NCI-H1417 (cell line): Measurements from ENCODE around the gene PARVB.
"Not testable (repeated sequence)": the region's sequence is repeated elsewhere in the genome, so short reads cannot be mapped to it uniquely, and the experiment has no call there.

ENCODE experiments used
- DNase-seq, 3 experiments: peaks; one replicate each; lab custom pipeline; 2025; lab: John Stamatoyannopoulos, UW

Gene PARVB

DNA sequence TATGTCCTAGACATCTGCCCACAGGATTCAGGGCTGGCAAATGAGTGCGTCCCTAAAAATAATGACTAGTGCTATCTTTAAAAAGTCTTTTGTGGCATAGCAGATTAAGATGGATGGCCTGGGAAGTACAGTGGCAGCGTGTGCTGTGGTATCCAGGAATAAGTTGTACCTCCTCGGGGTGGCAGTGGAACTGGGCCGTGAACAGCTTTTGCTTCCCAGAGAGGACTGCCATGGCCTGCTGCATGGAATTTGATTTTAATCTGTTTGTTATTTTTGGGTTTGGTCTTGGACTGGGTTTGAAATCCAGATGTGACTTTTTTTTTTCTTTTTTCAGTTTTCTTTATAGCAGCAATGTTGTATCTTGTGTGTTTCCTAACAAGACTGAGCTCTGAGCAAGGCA is 85.3 kb downstream of the PARVB start:
- DNase-seq: no peak

DNA sequence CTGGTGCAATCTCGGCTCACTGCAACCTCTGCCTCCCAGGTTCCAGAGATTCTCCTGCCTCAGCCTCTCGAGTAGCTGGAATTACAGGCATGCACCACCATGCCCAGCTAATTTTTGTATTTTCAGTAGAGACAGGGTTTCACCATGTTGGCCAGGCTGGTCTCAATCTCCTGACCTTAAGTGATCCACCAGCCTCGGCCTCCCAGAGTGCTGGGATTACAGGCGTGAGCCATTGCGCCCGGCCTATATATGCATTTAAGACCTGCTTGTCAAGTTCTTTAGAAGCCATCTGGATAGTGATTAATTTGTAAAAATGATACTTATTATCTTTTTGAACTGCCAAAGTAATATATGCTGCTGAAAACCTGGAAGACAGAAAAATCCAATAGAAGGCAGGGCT is 86.6 kb downstream of the PARVB start:
- not testable (repeated sequence) for DNase-seq

DNA sequence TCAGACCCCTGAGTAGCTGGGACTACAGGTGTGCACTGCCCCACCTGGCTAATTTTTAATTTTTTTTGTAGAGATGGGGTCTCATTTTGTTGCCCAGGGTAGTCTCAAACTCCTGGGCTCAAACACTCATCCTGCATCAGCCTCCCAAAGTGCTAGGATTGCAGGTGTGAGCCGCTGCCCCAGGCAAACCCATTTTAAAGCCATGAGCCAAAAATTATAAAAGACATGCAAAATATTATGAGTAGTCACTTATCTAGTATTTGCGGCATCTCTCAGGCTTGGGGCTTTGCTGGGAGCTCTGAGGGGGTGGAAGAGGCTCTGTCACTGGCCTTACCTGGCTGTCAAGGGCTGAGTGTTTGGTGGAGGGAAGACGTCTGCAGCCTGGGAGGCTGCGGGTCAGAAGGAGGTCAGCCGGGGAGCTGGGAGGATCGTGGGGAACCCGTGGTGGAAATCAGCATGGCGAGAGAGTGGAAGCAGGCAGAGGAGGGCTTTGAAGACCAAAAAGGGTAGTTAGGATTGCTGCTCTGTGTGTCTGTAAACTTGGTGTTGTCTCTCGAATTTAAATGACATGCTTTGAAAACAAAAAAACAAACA is 87.6 kb downstream of the PARVB start:
- no peak for DNase-seq

DNA sequence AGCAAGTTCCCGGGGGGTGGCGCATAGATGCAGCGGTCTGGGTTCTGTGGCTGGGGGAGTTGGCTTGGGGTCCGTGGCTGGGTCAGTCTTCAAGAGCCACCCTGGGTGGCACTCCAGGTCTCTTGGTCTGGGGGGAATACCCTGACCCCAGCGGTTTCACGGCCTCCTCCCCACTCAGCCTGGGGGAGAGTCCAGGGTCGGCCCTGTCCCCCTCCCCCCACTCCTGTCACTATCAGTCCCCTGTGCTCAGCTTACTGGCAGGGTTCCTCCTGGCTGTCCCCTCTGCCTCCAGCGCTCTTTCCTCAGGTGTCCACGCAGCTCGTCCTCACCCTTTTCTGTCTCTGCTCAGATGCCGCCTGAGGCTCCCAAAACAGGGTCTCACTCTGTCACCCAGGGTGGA is 88.1 kb downstream of the PARVB start:
- no peak for DNase-seq

DNA sequence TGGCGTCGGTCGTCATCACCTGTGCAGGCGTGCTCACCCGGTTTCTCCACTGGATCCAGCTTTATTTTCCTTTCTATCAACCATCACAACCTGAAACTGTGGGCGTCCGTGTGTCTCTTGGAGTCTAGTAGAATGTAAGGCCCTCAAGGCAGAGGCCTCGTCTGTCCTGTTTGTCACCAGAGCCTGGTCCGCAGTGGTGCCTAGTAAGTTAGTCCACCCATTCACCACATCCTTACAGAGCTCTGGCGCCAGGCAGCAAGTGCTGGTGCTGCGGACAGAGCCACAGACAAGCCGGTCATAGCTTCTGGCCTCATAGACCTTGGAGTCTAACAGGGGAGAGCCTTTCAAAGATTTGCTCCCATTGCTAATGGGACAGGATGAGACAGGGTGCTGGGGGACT is 92.2 kb downstream of the PARVB start:
- no peak for DNase-seq

DNA sequence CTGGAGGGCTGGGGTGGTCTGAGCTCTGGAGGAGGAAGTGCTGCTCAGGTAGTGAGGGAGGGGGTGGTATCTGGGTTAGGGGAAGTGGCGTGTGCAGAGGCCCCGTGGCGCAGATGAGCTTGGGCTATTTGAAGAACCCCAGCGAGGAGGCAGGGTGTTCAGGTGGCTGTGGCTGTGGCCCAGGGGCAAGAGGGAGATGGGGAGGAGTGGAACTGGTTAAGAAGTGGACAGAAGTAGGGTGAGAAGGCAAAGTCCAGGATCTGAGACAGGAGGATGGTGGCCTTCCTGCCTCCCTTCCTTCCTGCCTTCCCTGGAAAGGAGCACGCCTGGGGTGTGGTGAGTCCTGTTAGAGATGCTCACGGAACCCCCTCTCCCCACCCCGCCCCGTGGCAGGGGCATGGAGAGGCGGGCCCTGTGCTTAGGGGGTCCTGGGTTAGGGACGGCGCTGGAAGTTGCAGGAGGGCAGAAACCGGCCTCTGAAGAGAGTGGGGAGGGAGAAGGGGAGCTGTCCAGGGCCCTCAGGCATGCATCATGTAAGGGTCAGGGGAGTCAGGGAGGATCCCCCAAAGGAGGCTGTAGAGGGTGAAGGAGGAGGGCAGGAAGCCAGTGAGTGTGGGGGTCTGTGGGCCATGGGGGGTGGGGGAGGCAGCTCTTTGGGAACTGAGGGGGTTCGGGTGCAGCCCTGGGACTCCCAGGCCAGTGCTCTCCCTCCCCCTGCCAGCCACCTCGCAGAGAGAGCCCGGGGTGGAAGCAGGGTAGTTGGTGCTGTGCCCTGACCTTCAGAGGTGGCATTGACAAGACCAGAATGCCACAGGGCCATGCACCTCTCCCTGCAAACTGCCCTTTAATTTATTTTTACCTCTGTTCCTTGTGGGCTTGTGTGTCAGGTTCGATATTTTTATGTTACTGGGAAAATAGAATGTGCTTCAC is 92.9 kb downstream of the PARVB start:
- no peak for DNase-seq

DNA sequence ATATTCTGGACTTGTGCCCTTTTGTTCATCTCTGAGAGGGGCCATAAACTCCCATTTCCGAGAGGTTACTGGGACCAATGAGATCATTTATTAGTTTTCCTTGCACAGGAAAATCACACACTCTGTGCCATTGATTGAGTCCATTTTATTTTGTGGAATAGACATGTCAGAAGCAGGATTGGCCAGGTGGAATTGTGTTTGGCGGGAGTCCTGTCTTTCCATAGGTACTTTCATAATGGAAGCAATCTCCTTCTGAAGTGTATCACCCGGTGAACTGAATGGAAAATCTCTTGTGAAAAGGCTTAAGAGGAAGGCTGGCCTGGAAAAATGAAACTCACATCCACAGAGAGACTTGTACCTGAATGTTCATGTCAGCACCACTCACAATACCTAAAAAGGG is 93.6 kb downstream of the PARVB start:
- DNase-seq: no peak

DNA sequence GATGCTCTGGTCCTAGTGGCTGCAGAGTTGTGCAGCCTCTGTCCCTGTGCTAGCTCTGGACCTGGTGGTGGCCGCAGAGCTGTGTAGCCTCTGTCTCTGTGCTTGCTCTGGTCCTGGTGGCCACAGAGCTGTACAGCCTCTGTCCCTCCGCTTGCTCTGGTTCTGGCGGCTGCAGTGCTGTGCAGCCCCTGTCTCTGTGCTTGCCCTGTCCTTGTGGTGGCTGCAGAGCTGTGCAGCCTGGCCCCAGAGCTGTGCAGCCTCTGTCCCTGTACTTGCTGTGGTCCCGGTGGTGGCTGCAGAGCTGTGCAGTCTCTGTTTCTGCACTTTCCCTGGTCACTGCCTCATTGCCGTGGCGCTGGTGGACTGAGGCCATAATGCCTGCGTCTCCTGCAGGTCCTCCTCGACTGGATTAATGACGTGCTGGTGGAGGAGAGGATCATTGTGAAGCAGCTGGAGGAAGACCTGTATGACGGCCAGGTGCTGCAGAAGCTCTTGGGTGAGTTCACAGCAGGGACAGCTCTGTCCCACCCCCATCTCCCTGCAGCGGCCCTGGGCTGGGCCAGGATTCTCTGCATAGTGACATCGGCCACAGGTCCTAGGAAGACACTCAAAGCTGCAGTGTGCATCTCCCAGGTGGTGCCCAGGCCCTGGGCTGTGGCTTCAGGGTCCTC is 94.7 kb downstream of the PARVB start:
- peak in 1 of 3 experiments; percentile 0 for DNase-seq

DNA sequence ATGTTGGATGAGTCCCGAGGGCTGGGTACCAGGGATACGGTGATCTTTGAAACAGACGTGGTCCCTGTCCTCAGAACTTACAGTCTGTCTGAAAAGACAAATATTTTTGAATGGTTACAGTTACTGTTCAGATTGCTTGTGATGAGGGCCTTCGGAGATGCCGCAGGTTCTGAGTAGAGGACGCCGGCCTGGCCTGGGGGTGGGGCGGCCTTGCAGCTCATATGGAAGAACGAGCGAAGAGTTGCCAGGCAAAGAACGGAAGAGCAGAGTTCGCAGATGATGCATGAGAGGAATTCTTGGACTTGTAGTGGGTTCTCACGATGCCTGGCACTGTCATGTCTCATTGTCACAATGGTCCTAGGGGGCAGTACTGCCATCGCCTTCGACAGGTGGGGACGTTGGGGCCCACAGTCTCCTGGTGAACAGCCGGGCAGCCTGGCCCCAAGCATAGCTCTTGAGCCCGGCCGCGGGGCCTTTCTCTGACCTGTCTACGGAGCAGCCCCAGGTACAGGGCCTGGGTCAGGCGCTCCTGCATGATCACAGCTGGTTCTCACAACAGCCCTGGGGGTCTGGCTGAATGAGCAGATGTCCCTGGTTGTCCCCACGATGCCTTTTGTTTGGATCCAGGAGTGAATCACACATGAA is 95.7 kb downstream of the PARVB start:
- DNase-seq: no peak

DNA sequence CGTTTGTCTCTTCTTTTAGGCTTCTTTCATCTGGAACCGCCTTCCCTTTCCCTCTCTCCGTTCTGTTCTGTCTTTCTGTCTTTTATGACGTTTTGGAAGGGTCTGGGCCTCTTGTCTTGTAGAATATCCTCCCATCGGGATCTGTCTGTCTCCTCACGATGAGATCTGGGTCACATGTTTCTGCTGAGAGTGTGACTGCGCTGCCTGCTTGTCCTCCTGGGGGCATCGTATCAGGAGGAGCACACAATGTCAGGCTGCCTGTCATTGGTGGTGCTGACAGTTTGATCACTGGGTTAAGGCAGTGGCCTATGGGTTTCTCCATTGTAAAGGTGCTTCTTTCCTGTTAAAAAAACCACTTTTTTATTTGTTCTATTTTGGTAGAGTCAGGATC is 96.2 kb downstream of the PARVB start:
- DNase-seq: no peak

DNA sequence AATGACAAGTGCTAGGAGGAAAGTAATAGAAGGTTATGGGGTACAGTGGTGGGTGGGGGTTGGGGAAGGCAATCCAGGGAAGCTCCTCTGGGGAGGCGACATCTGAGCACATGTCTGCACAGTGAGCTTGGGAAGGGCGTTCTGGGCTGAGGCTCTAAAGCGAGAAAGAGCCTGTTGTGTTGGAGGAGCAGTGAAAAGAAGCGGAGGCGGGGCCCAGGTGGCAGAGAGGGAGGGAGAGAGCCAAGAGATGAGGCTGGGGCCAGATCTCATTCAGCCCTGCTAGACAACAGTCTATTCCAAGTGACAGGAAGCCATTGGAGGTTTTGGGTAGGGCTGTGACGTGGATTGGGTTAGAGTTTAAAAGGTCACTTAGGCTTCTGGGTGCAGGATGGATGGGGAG is 101.3 kb downstream of the PARVB start:
- DNase-seq: no peak

DNA sequence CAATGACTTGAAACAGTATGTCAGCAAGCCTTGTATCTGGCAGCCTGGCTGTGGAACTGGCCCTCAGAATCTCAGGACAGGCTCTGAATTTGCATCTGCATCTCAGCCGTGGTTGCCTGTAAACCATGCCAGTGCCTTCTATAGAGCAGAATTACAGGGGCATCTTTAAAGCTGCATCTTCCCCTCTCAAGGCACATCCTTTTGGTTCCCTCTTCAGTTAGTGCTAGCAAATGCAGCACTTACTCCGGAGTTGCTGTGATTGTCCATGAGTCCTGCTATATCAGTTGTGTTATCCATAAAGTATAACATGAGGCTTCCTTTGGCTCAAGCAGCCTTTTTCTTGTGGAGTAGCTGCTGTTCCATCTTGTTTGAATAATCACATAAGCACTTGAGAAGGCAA is 102.7 kb downstream of the PARVB start:
- peak in 1 of 3 experiments; percentile 12 for DNase-seq

DNA sequence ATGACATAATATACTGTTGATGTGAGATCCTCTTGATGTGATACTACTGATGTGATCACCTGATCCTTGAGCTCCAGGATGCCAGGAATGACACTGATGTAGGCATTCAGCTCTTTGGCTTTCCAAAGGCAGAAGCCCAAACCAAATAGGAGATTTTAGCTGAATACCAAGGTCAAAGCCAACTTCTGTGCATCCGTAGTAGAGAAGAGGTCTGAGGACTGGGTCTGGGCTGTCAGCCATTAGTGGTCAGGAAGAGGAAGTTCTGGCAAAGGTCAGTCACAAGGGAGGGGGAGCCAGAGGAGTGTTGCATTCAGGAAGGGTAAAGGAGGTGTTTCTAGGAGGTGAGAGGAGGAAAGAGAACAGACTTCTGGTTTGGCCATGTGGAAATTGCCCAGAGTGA is 103.3 kb downstream of the PARVB start:
- DNase-seq: no peak

DNA sequence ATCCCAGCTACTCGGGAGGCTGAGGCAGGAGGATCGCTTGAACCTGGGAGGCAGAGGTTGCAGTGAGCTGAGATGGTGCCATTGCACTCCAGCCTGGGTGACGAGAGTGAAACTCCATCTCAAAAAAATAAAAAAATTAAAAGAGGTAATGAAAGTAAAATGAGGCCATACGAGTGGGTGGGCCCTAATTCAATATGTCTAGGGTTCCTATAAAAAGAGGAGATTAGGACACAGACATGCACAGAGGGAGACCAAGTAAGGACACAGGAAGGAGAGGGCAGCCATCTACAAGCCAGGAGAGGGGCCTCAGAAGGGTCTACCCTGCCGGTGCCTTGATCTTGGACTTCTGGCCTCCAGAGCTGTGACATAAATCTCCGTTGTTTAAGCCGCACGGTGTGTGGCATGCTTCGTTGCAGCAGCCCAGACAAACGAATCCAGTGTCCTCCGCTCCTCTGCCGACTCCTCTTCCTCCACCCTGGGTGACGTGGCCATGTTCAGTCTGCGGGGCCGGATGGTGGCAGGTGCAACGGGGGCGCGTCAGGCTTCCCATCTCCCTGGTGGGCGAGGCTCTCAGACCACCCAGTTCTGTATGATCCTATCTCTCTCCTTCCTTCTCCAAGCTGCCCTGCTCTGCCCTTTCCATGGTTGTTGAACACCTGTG is 105.0 kb downstream of the PARVB start:
- no peak for DNase-seq

DNA sequence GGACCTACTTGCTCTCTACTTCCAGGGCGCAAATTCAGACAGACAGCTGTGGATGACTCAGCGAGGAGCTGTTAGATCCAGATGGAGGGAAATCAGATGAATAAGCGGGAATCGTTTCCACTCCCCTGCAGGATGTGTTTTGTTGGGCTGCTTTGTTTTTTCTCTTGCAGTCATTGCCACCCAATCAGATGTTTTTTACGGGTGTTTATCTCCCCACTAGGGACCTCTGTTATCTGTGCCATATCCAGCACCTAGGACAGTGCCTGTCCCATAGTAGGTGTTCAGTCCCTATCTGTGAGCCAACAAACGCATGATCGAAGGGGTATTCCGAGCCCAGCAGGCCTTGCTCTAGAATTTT is 105.5 kb downstream of the PARVB start:
- DNase-seq: peak in 1 of 3 experiments; percentile 28

DNA sequence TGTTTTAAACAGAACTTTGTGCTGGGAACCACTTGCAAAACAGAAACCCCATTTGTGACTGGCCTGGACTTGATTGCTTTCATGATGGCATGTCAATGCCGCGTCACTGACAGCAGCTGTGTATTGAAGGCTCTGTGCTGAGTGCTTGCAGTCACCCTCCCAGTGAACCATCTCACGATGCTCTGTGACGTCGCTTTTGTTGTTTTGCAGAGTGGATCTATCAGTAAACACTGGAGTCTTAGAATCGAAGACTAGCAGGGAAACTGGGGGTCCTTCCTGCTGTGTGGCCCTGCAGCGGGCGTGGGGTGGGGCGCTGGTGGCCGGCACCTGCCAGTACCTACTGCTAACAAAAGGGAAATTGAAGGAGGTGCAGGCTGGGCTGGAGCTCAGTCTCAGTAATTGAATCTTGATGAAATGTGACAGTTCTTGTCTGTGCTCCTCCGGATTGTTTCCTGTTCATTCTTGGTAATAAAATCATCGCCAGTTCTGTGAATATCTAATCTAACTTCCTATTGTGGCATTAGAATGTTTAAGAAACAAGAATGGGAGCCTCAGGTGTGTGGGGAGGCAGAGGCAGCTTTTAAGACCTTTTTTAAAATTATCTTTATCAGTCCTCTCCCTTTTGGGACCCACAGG is 106.1 kb downstream of the PARVB start:
- DNase-seq: peak; percentile 26 to 64 (median 63)

DNA sequence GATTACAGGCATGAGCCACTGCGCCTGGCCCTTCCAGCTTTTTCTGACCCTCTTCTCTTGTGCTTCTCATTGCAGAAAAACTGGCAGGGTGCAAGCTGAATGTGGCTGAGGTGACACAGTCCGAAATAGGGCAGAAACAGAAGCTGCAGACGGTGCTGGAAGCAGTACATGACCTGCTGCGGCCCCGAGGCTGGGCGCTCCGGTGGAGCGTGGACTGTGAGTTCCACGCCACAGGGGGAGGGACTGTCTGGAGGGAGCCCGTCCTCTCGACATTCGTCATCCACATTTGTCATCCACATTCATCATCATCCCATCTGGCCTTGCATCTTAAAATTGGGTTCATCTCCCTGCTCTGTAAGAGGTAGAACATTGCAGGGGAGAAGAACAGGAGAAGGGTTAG is 107.3 kb downstream of the PARVB start:
- DNase-seq: no peak

DNA sequence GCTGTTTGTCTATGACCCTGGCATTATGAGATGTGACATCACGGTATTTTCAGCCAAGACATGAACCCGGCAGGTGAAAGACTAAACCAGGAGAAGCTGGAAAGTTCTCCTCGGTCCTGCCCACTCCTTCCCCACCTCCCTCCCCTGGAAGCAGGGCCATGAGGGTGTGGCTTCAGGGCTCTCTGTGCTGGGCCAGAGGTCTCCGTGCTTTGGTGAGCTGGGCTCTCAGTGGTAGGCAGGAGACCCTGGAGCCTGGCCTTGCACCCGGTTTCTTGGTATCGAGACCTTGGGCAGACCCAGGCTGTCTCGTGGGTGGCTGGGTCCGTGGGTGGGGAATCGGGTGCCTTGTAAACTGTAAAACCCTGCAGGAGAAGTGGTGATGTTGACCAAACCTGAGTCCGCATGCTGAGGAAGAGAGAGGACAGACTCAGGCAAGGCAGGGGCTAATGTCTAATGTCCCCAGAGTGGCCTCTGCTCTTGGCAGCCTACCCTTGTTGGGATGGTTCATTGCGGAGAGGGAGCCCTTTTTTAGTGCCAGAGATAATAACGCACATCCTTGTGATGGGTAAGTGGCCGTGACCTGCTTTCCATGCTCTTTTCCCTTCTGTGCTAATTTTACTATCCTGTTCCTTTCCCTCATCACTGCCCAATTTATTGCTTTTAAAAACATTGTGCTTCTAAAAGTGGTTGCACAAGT is 108.0 kb downstream of the PARVB start:
- peak in 1 of 3 experiments; percentile 44 for DNase-seq

DNA sequence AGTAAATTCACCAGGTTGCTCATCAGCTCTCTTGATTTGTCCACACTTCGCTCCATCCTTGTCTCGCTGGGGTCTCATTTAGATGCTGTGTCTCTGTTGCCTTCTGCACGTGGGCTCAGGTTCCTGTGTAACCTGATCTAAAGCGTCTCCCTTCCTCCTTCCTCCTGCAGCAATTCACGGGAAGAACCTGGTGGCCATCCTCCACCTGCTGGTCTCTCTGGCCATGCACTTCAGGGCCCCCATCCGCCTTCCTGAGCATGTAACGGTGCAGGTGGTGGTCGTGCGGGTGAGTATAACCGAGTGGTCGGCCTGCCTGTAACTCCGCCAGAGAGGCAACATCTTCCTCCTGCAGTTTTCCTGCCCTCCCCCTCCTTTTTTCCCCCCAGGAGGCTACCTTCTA is 108.6 kb downstream of the PARVB start:
- peak in 1 of 3 experiments; percentile 44 for DNase-seq

DNA sequence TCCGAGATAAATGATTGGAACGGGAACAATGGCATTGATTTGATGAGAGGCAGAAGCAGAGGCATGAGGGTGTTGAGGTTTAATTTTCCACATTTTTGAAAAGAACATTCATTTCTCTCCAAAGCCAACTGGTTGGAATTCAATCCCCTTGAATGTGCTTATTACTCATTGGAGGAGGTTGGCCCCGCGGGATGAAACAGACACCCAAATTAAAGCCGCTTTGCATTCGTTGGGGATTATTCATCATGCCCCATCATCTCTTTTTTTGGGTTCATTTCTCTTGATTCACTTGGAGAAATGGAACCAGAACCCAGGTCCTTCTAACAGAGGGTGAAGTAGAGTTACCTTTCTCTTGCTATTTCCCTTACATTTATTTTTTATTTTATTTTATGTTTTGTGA is 109.1 kb downstream of the PARVB start:
- no peak for DNase-seq
